ENCODE measurements around the gene NIPA2. TPM values are rescaled to one million over a fixed set of nuclear protein-coding genes. Genes with fewer than 3 reads are reported as not detected.

The NIPA2 gene
- total RNA-seq, 1 donor from 2014 or later, result 43.6 TPM

- no peaks in the 10 kb centered on the region for H3K4me1 ChIP-seq
- H3K27ac ChIP-seq, result no peak overlapping the region
- no peak for DNase-seq
- intact Hi-C loops (cut with DNase I), result no loop called here
- peaks cover 85% of the 10 kb centered on the region for H3K36me3 ChIP-seq
- no peak for TF ChIP-seq CTCF (IDR thresholded peaks at IDR 0.05)
- H3K4me3 ChIP-seq, result no peak overlapping the region
- H3K9me3 ChIP-seq, result no peaks in the 10 kb centered on the region
- ATAC-seq, result no peak
- H3K27me3 ChIP-seq (ENCODE audit: low read depth), result no peaks in the 10 kb centered on the region
Measured at GRCh38 chr15:22917556-22917955, 79.1 kb downstream of the NIPA2 start.

Other genes starting within 250 kb of the NIPA2 start
- 15.2 TPM for gene NIPA1, start 52.0 kb upstream of the NIPA2 start, total RNA-seq
- 153 TPM for gene CYFIP1, start 141.7 kb downstream of the NIPA2 start, total RNA-seq
- gene TUBGCP5, start 200.9 kb downstream of the NIPA2 start, total RNA-seq, result 12.9 TPM

Measured in lower lobe of right lung (tissue), 2 donors.